A549 (cell line): Measurements from ENCODE around the gene RAD51B. TPM values are rescaled to one million over a fixed set of nuclear protein-coding genes. Genes with fewer than 3 reads are reported as not detected.

ENCODE experiments used
- ATAC-seq, 2 experiments: fragments of 200-7000 bp in 1 of 2; fragments of >200 bp in 1 of 2; cut with Nextera tagmentation in 1 of 2; cut with Tn5 transposase in 1 of 2; 3 replicates each; pipeline versions ENCODE4 v1.8.0 to v1.9.1; 2018 to 2020; ENCODE audit warnings: mild to moderate bottlenecking in 1 of 2, moderate library complexity in 1 of 2
- CTCF ChIA-PET: fragments of 300-600 bp; sonication (Branson Sonifier 250); formaldehyde crosslinking; extraction: SDS; loops from one replicate; lab custom pipeline; 2021; ENCODE audit warnings: antibody characterized with exemption, inconsistent platforms; lab: Yijun Ruan, JAX
- POLR2A ChIA-PET: fragments of 350-600 bp; formaldehyde crosslinking; extraction: SDS; loops from one replicate; lab custom pipeline; 2021; ENCODE audit warnings: antibody characterized with exemption, inconsistent platforms; lab: Yijun Ruan, JAX
- DNase-seq, 2 experiments: peaks; one replicate each; pipeline versions ENCODE4 v3.0.0 to v3.0.0-alpha.2; 2011 to 2016; ENCODE audit warnings: low read depth in 1 of 2, low spot score in 1 of 2
- FAIRE-seq: peaks from 2 replicates; lab custom pipeline; 2011; peaks lifted over from hg19 to GRCh38; lab: Jason Lieb, UNC
- H3K27ac ChIP-seq, 2 experiments: fragments of >200 bp; sonication (Bioruptor Twin); formaldehyde crosslinking; 3 replicates each; pipeline ENCODE4 v1.5.1; 2016 to 2017
- H3K4me1 ChIP-seq: fragments of >200 bp; sonication (Bioruptor Twin); formaldehyde crosslinking; 3 replicates; pipeline ENCODE4 v1.6.1; 2016
- H3K4me2 ChIP-seq: fragments of >200 bp; sonication (Bioruptor Twin); formaldehyde crosslinking; 3 replicates; pipeline ENCODE4 v1.6.1; 2016
- H3K4me3 ChIP-seq: fragments of >200 bp; sonication (Bioruptor Twin); formaldehyde crosslinking; 3 replicates; pipeline ENCODE4 v1.5.1; 2016
- H3K9me3 ChIP-seq: fragments of >200 bp; sonication (Bioruptor Twin); formaldehyde crosslinking; 3 replicates; pipeline ENCODE4 v1.6.1; 2016
- CEBPB ChIP-seq, 2 experiments: fragments of >200 bp in 1 of 2; sonication (Bioruptor Twin) in 1 of 2; formaldehyde crosslinking in 1 of 2; IDR thresholded peaks; 2 replicates each; pipeline ENCODE4 v1.6.1; 2012 to 2016
- CHD4 ChIP-seq: fragments of 200-600 bp; sonication (generic); IDR thresholded peaks from 2 replicates; pipeline ENCODE4 v1.6.1; 2016; ENCODE audit warnings: antibody characterized with exemption, mild to moderate bottlenecking, borderline replicate concordance
- EHF ChIP-seq: fragments of 250-450 bp; sonication (Bioruptor Pico); IDR thresholded peaks from 2 replicates; pipeline ENCODE4 v1.5.0; 2020; ENCODE audit warnings: mild to moderate bottlenecking
- EP300 ChIP-seq, 2 experiments: fragments of >200 bp; sonication (Bioruptor Twin); formaldehyde crosslinking; IDR thresholded peaks; 2 replicates in 1 of 2; 3 replicates in 1 of 2; pipeline ENCODE4 v1.6.1; 2016 to 2017
- ESRRA ChIP-seq: fragments of 150-350 bp; IDR thresholded peaks from 2 replicates; pipeline ENCODE4 v1.6.1; 2014; ENCODE audit warnings: mild to moderate bottlenecking, low read length, borderline replicate concordance
- FOSL2 ChIP-seq, 2 experiments: fragments of 450-650 bp in 1 of 2; fragments of >200 bp in 1 of 2; sonication (Bioruptor Twin) in 1 of 2; formaldehyde crosslinking; IDR thresholded peaks; 2 replicates each; pipeline versions ENCODE4 v1.5.0 to v1.6.1; 2016 to 2020; ENCODE audit warnings: mild to moderate bottlenecking in 1 of 2, moderate library complexity in 1 of 2
- HEYL ChIP-seq: fragments of 250-450 bp; sonication (Bioruptor Pico); IDR thresholded peaks from 2 replicates; pipeline ENCODE4 v1.8.0; 2021; ENCODE audit warnings: mild to moderate bottlenecking, moderate library complexity
- HOXB13 ChIP-seq: fragments of 250-450 bp; sonication (Bioruptor Pico); IDR thresholded peaks from 2 replicates; pipeline ENCODE4 v1.5.0; 2020; ENCODE audit warnings: low read depth, mild to moderate bottlenecking, moderate library complexity
- JUN ChIP-seq, 2 experiments: fragments of >200 bp; sonication (Bioruptor Twin); formaldehyde crosslinking; IDR thresholded peaks; 2 replicates in 1 of 2; 3 replicates in 1 of 2; pipeline ENCODE4 v1.6.1; 2016 to 2017
- JUNB ChIP-seq: fragments of >200 bp; sonication (Bioruptor Twin); formaldehyde crosslinking; IDR thresholded peaks from 2 replicates; pipeline ENCODE4 v1.6.1; 2016
- KDM5A ChIP-seq: fragments of 200-600 bp; sonication (generic); IDR thresholded peaks from 2 replicates; pipeline ENCODE4 v1.6.1; 2016; ENCODE audit warnings: antibody characterized with exemption, mild to moderate bottlenecking
- MAX ChIP-seq: IDR thresholded peaks from 2 replicates; pipeline ENCODE4 v1.6.1; 2012
- MYC ChIP-seq: IDR thresholded peaks from 2 replicates; pipeline ENCODE4 v1.6.1; 2012; ENCODE audit warnings: mild to moderate bottlenecking, inconsistent platforms, low read length, improper control_type of control experiment, borderline replicate concordance
- NPAS2 ChIP-seq: fragments of 250-450 bp; sonication (Bioruptor Pico); IDR thresholded peaks from 2 replicates; pipeline ENCODE4 v1.8.0; 2022; ENCODE audit warnings: mild to moderate bottlenecking, moderate library complexity, borderline replicate concordance
- PBX3 ChIP-seq: IDR thresholded peaks from 2 replicates; pipeline ENCODE4 v1.6.1; 2012
- PHF8 ChIP-seq: fragments of 200-600 bp; sonication (generic); IDR thresholded peaks from 2 replicates; pipeline ENCODE4 v1.6.1; 2016; ENCODE audit warnings: low read depth, mild to moderate bottlenecking, antibody characterized with exemption, moderate library complexity, borderline replicate concordance
- POLR2A ChIP-seq: IDR thresholded peaks from 2 replicates; pipeline ENCODE4 v1.6.1; 2012; ENCODE audit warnings: mild to moderate bottlenecking, low read length
- RCOR1 ChIP-seq: fragments of 150-350 bp; IDR thresholded peaks from 2 replicates; pipeline ENCODE4 v1.6.1; 2014; ENCODE audit warnings: antibody characterized with exemption, low read length, low read depth
- SREBF2 ChIP-seq: fragments of 450-650 bp; IDR thresholded peaks from 2 replicates; pipeline ENCODE4 v1.6.1; 2014; ENCODE audit warnings: mild to moderate bottlenecking, moderate library complexity
- USF2 ChIP-seq: fragments of 450-650 bp; IDR thresholded peaks from 2 replicates; pipeline ENCODE4 v1.6.1; 2014; ENCODE audit warnings: antibody characterized with exemption
- ZC3H11A ChIP-seq: fragments of 450-650 bp; IDR thresholded peaks from 2 replicates; pipeline ENCODE4 v1.6.1; 2014; ENCODE audit warnings: antibody characterized with exemption, mild to moderate bottlenecking
- ZFP36 ChIP-seq: fragments of 450-650 bp; IDR thresholded peaks from 2 replicates; pipeline ENCODE4 v1.6.1; 2014; ENCODE audit warnings: borderline replicate concordance; ENCODE audit not compliant: partially characterized antibody
- ZSCAN20 ChIP-seq: fragments of 250-450 bp; sonication (Bioruptor Pico); IDR thresholded peaks from 2 replicates; pipeline ENCODE4 v1.8.0; 2022; ENCODE audit warnings: mild to moderate bottlenecking, moderate library complexity
- WGBS: methylation state at CpG from one replicate; pipeline ENCODE4 v1.1.6; 2017; ENCODE audit errors: missing lambda C conversion rate; 5-methylcytosine and 5-hydroxymethylcytosine counted together
- polyA plus RNA-seq, 4 experiments: library from polyadenylated mRNA; depleted of rRNA in 3 of 4; stranded (reverse); fragments of >200 nt; fragmentation: RNase III in 1 of 4; extraction: RNeasy Plus Mini Kit Qiagen cat#74134 plus additional on column Dnase treatment in 1 of 4; gene quantifications; 2 replicates in 3 of 4; 3 replicates in 1 of 4; pipeline ENCODE4 v1.2.3, GENCODE V29; 2011 to 2017

RAD51B gene
- polyA plus RNA-seq, 2 of the 4 experiments (the other 2 are of a cell fraction) = 7.2 to 10.8 TPM

GRCh38 chr14:68397371-68397811 lies 577.8 kb downstream of the RAD51B start:
- Histone ChIP-seq H3K9me3 (no peaks in the 10 kb centered on the region), H3K4me2 (no peak overlapping the region), H3K4me1 (peaks cover 30% of the 10 kb centered on the region), H3K4me3 (no peak overlapping the region), H3K27ac (peak overlapping the region in 1 of 2 experiments; percentile 60; a peak in 3 of 6 replicates)
- ATAC-seq (no peak), DNase-seq (no peak), FAIRE-seq (no peak)
- CTCF ChIA-PET = no interaction called here
- POLR2A ChIA-PET = no interaction called here
- TF ChIP-seq PBX3 (no peak), CHD4 (no peak), HOXB13 (CRISPR knock-in tag) (no peak), JUNB (no peak)
- WGBS = 85% methylated on average over 5 of the region's 6 CpGs

GRCh38 chr14:68397822-68398221 lies 578.2 kb downstream of the RAD51B start:
- Histone ChIP-seq H3K4me3 (no peak overlapping the region), H3K4me2 (no peak overlapping the region), H3K4me1 (peaks cover 30% of the 10 kb centered on the region), H3K27ac (peak overlapping the region in 1 of 2 experiments; percentile 60; a peak in 3 of 6 replicates)
- ChIA-PET CTCF (no interaction called here), POLR2A (no interaction called here)
- DNase-seq = no peak
- WGBS = 71% methylated on average over 6 of the region's 6 CpGs
- TF ChIP-seq MYC = no peak
- TF ChIP-seq POLR2A = no peak
- no peak for TF ChIP-seq CEBPB (IDR thresholded peaks at IDR 0.05)
- TF ChIP-seq RCOR1 = no peak
- no peak for TF ChIP-seq FOSL2 (IDR thresholded peaks at IDR 0.05)
- TF ChIP-seq FOSL2 (CRISPR knock-in tag; IDR thresholded peaks at IDR 0.05) = no peak
- TF ChIP-seq EHF = no peak
- TF ChIP-seq, all 56 proteins: peak for 0
- ATAC-seq (no peak), FAIRE-seq (no peak)
- no peaks in the 10 kb centered on the region for H3K9me3 ChIP-seq

- Histone ChIP-seq H3K27ac (peak overlapping the region in 1 of 2 experiments; percentile 60; a peak in 3 of 6 replicates), H3K4me3 (no peak overlapping the region), H3K4me1 (peaks cover 33% of the 10 kb centered on the region), H3K4me2 (no peak overlapping the region), H3K9me3 (no peaks in the 10 kb centered on the region)
- CTCF ChIA-PET = no interaction called here
- no peak for ATAC-seq
- POLR2A ChIA-PET = no interaction called here
- DNase-seq = no peak
- 97% methylated on average over 2 of the region's 2 CpGs for WGBS
- FAIRE-seq = no peak
- TF ChIP-seq ESRRA = no peak
- TF ChIP-seq USF2 = no peak
- TF ChIP-seq EP300 (IDR thresholded peaks at IDR 0.05) = no peak
- no peak for TF ChIP-seq JUN (IDR thresholded peaks at IDR 0.05)
- TF ChIP-seq PHF8 = no peak
- no peak for TF ChIP-seq MAX
- no peak for TF ChIP-seq ZFP36
- no peak for TF ChIP-seq ZC3H11A
- no peak for TF ChIP-seq HEYL (CRISPR knock-in tag)
- TF ChIP-seq RCOR1 = no peak
- TF ChIP-seq SREBF2 = no peak
- TF ChIP-seq NPAS2 (CRISPR knock-in tag) = no peak
- TF ChIP-seq KDM5A = no peak
- no peak for TF ChIP-seq EHF
- TF ChIP-seq ZSCAN20 (CRISPR knock-in tag) = no peak
These were observed 578.8 kb downstream of the RAD51B start for GRCh38 chr14:68398370-68398769.
